Heart left ventricle (tissue), 13 donors: Measurements from ENCODE around the gene IGF1R.

Source experiments
- CTCF ChIP-seq, 12 donors: fragments of 200-600 bp; sonication (generic) in 4 of 12; IDR thresholded peaks; one replicate each; pipeline versions ENCODE4 v1.5.0 to v1.8.0; 2018 to 2022; ENCODE audit warnings: antibody characterized with exemption in 12 of 12, mild to moderate bottlenecking in 5 of 12
- POLR2A ChIP-seq, 2 donors: fragments of 450-650 bp; IDR thresholded peaks; one replicate each; pipeline ENCODE4 v1.6.1; 2017; ENCODE audit warnings: antibody characterized with exemption in 2 of 2, mild to moderate bottlenecking in 2 of 2, moderate library complexity in 2 of 2
- donor health status: ischemic (EF 13 %, LVEDD 7.1; RV severe dilation, severe dysfunction).
- donor health status: DM: no; HTN: yes; CAD: no.
- donor health status: DM: no; HTN: no; CAD: no.
- donor health status: ischemic (EF 25% LVEDD 6.9; RV normal size, moderate dysfunction).
- donor health status: ischemic (EF 25% LVEDD 5.7; RV mildly dilated, moderate dysfunction).
- donor health status: ischemic (EF 35%, LVEDD 5.7; RV mildly dilated, moderate dysfunction).
- donor health status: nonischemic (EF 11% LVEDD 7.7; RV severe dilation, severe dysfunction).
- donor health status: DM: yes; HTN: yes; CAD: no.
- donor health status: PGD.
- donor health status: ischemic (EF 29% LVEDD 5.4; RV normal size, mild dysfunction).
- donor health status: nonischemic (EF 23%, LVEDD 6.1; RV moderate dilation, normal function).

GRCh38 chr15:98887976-98888375, 239.6 kb downstream of the IGF1R start:
- TF ChIP-seq CTCF (IDR thresholded peaks at IDR 0.05) (no peak), POLR2A (IDR thresholded peaks at IDR 0.05) (no peak)
